NCI-H2196 treated with DMSO at 0.1 percent for 48 hours (cell line): Measurements from ENCODE around the gene DCTN4.
"Not testable (repeated sequence)": the region's sequence is repeated elsewhere in the genome, so short reads cannot be mapped to it uniquely, and the experiment has no call there.

ENCODE experiments used
- DNase-seq: peaks from one replicate; lab custom pipeline; 2025; ENCODE audit not compliant: unreplicated experiment; lab: John Stamatoyannopoulos, UW

DCTN4 gene

DNA sequence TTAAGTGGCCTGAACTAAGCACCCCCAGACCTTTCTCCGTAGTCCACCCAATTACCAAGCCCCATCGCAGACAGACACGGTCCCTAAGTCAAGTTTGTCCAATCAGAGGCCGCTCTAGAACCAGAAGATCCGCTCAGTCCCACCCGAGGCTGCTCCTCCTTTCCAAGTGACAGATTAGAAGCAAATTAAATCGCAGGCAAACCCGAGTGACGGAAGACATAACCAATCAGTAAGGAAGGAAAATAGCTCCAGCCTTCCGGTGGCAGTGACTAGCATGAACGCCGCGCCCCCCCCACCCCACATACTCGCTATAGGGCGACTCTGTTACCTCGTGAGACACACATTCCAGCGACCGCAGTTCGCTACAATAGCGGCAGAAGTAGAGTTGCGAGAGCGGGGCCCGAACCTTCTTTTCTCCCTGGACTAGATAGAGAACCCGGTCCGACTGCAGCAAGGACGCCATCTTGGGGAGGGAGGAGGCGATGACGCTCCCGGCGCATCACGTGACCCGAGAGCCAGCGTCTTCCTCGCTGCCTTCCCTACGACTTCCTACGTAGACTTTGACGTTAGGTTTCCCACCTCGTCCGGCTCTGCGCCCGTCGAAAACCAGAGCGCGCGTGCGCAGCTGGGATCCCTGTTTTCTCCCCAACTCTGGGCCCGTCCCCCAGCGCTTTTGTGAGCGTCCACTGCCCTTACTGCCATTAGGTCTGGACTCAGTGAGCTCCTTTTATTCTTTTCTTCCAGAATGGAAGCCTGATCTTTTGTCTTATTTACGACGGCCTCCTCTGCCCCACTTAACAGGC is at the start of gene DCTN4:
TSS of gene DCTN4 (minus strand) at position 487 of the 803 bp plus-strand sequence. CDS start at position 463, 24 bp downstream.
- peak; percentile 98 for DNase-seq

GRCh38 chr5:150804388-150804787 is 45.6 kb upstream of the DCTN4 start:
- DNase-seq, result no peak

DNA sequence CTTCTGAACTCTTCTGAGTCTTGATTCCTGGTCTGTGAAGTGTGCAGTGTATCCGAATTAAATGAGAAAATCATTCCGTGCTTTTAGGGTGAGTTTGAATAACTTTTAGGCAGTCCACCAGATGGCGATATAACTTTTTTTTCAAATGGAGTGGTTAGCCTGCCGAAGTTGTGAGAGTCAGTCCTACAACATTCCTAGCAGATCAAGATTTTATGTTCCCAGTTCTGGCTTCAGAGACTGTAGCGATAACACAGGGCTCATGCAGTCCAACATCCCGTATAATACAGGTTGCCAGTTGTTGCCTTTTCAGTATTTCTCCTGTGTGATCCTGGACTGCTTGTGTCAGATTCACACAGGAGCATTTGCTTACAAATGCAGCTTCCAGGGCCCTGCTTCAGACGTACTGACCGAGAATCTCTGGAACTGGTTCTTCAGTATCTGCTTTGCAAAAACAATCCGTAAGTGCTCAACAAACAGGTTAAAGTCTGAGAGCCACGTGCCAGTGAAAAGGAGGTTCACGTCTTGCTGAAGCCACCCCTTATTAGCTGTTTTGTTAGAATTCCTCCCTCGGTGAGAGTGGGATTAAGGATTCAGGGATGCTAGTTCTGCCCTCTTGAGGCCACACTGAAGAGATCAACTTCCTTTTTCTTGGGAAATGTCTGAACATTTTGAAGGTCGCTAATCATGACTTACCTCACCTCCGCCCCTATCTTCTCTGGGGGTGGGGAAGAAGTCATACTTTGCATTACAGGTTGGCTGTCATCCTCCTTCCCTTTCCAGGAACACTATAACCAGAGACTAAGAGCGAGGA is 42.5 kb upstream of the DCTN4 start:
- DNase-seq, result peak; percentile 33

DNA sequence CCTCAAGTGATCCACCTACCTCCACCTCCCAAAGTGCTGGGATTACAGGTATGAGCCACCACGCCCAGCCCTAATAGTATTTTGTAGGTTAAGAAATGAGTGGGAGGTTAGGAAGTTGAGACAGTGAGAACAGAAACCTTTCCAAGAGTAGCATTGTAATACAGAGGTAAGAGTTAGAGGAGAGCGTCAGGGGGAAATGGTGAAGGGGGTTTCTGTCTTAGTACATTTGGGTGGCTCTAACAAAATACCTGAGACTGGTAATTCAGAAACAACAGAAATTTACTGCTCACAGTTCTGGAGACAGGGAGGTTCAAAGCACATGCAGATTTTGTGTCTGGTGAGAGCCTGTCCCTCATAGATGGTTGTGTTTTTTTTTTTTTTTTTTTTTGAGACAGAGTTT is 38.6 kb upstream of the DCTN4 start:
- no peak for DNase-seq

- no peak for DNase-seq
These were observed 36.1 kb upstream of the DCTN4 start for GRCh38 chr5:150794927-150795326.

GRCh38 chr5:150793423-150793888 is 34.6 kb upstream of the DCTN4 start:
- not testable (repeated sequence) for DNase-seq

- no peak for DNase-seq
These were observed 32.7 kb upstream of the DCTN4 start for GRCh38 chr5:150791536-150791935.

GRCh38 chr5:150789943-150790611 is 31.3 kb upstream of the DCTN4 start:
- no peak for DNase-seq

DNA sequence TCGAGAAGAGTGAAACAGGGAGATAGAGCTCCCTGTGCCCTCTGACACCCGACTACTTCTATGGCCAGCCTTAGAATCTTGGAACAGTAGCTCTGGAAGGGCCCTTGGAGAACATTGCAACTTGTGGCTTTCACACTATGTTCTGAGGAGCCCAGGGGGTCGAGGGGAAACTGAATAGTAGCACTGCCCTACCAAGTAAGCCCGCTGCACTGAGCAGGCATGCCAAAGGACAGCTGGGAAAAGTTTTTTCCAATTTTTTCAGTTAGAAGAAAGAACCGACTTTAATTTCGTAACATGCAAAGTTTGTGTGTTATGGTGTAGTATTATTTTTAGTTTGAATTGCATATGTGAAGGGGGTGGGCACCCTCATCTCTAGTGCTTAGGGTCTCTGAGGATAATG is 30.6 kb upstream of the DCTN4 start:
- DNase-seq, result no peak

- no peak for DNase-seq
These were observed 30.2 kb upstream of the DCTN4 start for GRCh38 chr5:150788977-150789376.

DNA sequence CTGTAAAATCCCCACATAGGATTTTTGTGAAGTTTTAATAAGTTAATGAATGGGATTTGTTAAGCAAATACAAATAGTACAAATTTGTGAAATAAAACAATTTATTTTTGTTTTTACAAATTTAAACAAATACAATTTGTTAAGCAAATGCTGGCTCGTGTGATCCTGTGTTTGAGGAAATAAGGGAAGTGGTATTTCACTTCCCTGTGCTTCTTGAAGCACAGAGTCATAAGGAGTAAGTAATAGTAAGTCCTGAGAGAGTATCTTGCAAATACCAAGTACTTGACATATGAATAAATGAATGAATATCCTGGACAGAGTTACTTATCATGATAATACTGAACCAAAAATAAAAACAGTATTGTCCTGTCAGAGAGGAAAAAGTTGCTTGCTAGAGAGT is 28.8 kb upstream of the DCTN4 start:
- DNase-seq, result no peak

DNA sequence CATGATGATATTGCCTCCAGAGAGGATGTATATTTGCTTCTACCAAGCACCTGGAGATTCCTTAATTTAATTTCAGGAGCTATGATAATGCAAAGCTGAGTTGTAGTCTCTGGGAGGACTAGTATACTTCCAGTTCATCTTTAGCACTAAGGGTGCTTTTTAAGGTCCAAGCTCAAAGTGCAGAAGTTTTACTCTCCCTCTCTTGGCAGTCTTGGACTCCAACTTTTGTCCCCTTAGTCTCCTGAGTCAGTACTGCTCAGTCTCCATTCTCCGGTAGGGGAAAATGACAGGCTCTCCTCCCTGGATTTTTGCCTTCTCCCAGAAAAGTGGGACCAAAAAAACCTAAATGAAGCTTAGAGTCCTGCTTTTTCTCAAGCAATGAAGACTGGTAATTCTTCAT is 28.1 kb upstream of the DCTN4 start:
- no peak for DNase-seq

- DNase-seq, result no peak
These were observed 27.1 kb upstream of the DCTN4 start for GRCh38 chr5:150785950-150786349.

- DNase-seq, result peak; percentile 93
These were observed 24.7 kb upstream of the DCTN4 start for GRCh38 chr5:150783422-150783928.

- no peak for DNase-seq
These were observed 24.0 kb upstream of the DCTN4 start for GRCh38 chr5:150782850-150783249.

DNA sequence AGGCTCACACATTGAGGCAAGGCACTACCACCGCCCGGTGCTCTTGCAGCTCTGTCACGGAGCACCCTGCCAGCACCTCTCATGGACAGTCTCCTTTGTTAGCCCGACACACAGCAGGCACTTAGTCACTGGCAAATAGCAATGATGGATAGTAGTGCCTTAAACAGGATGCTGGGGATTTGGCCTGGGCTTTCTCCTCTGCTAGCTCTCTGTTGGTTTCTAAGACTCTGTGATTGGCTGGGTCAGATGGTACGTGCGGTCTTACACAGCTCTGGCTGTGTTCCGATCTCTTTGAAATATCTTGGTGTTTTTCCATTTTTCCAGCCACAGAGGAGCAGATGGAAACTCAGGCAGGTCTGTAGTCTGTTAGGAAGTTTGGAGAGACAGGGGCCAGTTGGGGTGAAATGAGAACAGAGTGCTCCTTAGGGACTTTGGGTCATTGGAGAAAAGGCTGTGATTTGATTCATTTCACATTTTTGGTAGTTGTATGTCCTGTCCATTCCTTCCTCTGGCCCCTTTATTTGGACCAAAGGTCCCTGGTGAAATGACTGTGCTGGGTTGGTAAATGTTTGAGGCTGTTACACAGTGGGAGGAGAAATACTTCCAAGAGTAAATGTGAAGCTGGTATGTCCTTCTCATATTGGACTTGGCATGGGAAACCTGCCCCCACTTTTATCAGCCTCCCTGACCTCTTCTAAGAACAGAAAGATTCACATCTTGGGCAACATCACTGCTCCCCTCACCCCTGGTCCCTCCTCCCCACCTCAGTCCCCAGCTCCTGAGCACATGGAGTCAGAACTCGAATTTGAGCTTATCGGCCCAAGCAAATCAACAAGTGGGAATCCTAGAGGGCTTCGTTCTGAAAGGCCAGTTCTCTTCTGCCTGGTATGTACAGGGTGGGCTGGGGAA is 23.1 kb upstream of the DCTN4 start:
- DNase-seq, result no peak

DNA sequence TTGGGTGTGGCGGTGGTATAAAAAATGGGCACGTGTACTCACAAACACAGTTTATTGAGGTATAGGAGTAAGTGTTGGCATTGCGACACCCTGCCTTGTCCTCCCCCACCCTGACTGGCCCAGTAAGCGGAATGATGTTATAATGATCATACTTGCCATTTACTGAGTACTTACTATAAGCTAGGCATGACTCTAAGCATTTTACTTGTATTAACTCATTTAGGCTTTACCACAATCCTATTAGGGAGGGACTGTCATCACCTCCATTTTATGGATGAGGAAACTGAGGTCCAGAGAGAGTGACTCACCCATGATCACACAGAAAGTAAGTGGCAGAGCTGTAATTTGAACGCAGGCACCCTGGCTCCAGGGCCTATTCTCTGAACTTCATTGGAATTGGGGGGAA is 22.0 kb upstream of the DCTN4 start:
- no peak for DNase-seq

DNA sequence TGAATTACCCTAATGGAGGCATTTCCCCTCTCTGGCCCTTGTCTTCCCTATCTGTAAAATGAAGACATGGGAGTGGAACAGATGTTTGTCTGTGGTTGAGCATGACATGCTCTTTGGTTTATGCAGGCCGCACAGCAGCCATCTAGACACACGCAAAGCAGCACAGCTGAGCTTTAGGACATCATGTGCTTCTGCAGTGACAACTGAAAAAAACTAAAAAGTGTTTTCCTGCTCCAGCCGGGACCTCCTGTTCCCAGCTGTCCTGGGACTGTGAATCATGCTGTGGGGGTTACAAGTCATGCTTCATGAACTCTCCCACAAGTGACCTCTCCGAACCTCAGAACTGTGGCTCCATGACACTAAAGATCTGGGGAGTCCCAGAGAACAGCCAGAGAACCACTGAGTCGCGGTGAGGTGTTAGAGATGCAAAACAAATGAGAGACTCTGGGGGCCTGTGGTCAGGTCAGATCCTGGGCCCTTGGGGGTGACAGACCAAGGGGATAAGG is 21.4 kb upstream of the DCTN4 start:
- no peak for DNase-seq

DNA sequence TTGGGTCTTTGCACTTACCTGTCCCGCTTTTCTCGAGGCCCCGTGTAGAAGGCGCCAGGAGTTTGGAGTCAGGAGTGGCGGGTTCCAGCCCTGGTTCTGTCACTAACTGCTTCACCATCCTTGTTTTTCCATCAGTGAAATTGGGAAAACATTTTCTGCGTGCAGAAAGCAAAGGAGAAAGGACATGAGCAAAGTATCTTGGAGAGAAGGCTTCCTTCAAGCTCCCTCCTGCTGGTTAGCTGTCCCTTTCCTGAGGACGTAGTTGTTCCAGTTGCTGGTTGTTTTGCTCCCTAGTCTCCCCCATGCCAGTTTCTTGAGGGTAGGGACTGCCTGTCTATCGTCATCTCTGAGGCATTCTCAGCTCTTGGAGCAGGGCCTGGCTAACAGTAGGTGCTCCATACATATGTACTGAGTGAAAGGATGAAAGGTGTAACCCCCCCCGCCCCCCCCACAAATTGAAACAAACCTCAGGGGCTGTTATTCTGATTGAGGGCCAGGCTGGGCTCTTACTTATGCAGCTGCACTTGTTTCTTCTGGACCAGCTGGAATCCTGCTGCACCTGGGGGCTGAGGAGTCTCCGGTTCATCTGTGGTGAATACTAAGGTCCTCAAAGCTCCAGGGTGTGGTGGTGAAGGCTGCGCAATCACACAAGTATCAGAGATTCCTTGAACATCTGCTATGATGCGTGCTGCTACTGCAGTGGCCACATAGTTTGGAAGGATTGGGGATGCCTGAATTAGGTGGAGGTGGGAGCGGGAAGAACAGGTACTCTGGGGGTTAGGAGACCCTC is 20.8 kb upstream of the DCTN4 start:
- no peak for DNase-seq
